Measurements from ENCODE around the gene CUL1.
A peak's percentile ranks its signal among the peaks of the same experiment; 100 is the strongest.

The CUL1 gene

GRCh38 chr7:148698397-148699023 is at the start of gene CUL1:
Gene CUL1 (plus strand): TSS chr7:148698903. CDS start chr7:148730123, 31,220 bp downstream.
- peak; percentile 87 for DNase-seq

DNA sequence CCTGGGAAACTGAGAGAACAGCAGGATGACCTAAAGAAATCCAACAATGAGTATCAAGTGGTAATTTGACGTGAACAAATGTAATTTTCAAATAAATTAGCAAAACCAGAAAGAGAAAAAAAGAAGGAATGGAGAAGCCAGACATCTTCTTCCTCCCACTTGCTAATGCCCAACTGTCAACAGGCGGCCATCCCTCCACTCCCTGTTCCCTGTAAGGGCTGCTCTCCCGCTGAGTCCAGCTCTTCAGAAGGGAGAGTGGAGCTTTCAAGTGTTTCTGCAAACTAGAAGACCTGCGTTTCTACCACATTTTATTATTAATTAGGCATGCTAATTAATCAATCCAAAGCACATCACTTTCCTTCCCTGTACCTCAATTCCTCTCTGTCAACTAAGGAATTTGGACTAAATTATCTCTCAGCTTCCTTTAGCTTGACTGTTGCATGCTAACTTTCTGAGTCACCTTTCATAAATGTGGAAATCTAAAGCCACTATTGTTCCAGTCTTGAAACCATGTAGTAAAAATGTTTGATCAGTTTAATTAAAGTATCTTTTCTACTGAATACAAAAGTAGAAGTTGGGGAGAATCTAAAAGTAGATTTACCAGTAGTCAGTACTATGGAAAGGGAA is 48.4 kb upstream of the CUL1 start:
- no peak for DNase-seq

- DNase-seq, result no peak
Observed at GRCh38 chr7:148652773-148653172, 45.9 kb upstream of the CUL1 start.

- no peak for DNase-seq
Observed at GRCh38 chr7:148657929-148658328, 40.8 kb upstream of the CUL1 start.

DNA sequence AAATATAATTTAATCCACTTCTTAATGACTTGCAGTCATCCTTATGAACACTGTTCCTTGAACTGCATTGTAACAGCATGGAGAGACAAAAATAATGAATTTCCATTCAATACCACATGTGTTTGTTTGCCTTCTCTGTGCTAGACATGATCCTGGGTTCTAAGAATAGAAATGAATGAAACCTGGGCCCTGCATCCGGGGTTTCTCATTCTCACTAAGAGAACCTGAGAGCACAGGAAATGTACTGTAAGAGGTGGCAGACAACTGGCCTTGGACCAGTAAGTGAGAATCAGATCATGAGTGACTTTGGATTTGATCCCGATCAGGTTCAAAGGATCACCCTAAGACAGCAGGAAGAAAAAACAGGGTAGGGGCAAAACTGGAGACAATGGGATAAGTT is 37.2 kb upstream of the CUL1 start:
- DNase-seq, result no peak

GRCh38 chr7:148662646-148663045 is 36.1 kb upstream of the CUL1 start:
- no peak for DNase-seq

- no peak for DNase-seq
Observed at GRCh38 chr7:148664324-148664723, 34.4 kb upstream of the CUL1 start.

DNA sequence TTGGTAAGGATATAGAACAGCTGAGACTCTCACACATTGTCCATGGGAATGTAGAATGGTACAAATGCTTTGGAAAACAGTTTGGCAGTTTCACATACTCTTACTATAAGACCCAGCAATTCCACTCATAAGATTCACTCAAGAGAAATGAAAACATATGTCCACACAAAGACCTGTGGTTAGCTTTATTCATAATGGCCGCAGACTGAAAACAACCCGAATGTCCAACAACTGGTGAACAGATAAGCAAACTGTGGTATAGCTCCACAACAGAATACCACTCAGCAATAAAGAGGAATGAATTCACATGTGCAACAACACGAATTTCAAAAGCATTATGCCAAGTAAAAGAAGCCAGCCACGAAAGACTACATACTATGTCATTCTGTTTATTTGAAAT is 33.5 kb upstream of the CUL1 start:
- DNase-seq, result no peak

DNA sequence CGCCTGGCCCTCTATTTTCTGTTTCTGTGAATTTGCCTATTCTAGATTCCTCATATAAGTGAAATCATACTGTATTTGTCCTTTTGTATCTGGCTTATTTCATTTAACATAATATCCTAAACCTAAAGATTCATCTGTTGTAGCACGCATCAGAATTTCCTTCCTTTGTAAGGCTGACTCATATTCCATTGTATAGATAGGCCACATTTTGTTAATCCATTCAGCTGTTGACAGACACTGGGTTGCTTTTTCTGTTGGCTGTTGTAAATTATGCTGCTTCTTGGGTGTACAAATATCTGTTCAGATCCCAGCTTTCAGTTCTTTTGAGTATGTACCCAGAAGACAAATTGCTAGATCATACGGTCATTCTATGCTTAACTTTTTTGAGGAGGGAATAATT is 28.8 kb upstream of the CUL1 start:
- DNase-seq, result no peak

DNA sequence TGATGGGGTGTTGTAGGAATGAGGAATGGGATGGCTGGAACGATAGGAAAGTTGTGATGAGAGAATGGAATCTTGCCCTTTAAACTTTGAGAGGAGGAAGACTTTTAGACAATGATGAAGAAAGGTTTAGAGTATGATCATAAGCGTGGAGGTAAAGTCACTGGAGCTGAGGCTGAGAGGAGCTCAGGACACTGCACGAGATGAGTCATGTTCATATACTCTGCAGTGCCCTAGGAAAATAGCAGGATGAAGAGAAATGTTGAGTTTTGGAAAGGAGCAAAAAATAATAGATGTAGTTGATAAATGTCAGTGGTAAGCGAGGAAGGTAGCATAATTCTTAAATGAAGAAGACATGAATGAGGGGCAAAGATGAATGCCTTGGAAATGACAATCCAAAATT is 28.3 kb upstream of the CUL1 start:
- no peak for DNase-seq

DNA sequence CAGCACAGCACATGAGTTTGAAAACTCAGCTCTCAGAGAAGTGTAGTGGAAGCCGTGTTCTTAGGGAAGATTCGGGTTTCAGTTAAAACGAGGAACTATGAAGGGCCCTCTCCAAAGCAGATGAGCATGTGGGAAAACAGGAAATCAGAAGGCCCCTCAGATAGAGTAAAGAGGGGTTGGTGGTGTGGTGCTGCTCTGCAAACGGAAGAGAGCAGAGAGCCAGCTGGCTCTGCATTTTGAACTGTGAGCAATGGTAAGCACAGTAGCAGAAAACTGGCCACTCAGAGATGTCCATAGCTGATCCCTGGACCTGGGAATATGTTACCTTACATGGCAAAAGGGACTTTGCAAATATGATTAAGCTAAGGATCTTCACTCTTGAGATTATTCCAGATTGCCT is 27.9 kb upstream of the CUL1 start:
- no peak for DNase-seq

- DNase-seq, result no peak
Observed at GRCh38 chr7:148672041-148672440, 26.7 kb upstream of the CUL1 start.

- DNase-seq, result no peak
Observed at GRCh38 chr7:148674689-148675088, 24.0 kb upstream of the CUL1 start.

DNA sequence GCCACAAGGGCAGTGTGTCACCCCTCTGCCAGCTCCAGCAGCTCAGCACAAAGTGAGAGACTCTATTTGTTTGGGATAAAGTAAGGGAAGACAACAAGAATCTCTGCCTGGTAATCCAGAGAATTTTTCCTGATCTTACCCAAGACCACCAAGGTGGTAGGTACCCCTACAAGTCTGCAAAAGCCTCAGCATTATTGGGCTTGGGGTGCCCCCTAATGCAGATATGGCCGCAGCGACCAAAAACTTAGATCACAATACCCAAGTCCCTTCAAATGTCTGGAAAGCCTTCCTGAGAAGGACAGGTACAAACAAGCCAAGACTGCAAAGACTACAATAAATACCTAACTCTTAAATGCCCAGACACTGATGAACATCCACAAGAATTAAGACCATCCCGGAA is 22.4 kb upstream of the CUL1 start:
- no peak for DNase-seq

DNA sequence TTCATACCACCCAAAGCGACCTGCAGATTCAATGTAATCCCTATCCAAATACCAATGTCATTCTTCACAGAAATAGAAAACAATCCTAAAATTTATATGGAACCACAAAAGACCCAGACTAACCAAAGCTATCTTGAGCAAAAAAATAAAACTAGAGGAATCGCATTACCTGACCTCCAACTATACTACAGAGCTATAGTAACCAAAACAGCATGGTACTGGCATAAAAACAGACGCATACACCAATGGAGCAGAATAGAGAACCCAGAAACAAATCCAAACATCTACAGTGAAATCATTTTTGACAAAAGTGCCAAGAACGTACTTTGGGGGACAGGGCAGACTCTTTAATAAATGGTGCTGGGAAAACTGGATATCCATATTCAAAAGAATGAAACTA is 16.9 kb upstream of the CUL1 start:
- no peak for DNase-seq

GRCh38 chr7:148684289-148684830 is 14.3 kb upstream of the CUL1 start:
- DNase-seq, result no peak

DNA sequence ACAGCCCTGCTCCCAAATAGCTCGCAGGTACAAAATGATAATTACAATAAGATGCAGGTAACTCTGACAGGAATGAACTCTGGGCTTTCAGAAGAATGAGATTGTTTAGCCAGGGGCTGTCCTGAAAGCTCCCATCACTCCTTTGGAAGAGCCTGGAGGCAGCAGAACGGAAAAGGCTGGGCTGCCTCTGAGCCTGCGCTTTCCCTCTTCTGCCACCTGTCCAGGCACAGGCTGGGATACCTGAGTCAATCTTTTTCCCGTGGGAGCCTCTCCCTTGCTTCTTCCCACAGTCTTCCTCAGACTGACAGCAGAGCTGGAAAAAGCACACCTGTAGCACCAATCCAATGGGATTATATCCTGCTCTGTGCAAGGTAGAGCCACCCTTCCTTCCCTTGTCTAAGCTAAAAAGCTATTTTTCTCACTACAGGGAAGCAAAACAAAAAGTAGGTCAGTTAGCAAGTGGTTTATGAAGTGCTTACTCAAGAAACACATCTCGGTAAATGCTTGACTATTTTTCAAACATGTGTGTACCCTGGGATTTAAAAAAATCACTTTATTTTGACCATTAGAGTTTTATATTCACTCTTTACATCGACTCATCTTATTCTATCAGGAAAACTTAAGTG is 12.3 kb upstream of the CUL1 start:
- DNase-seq, result no peak

GRCh38 chr7:148687555-148687954 is 11.1 kb upstream of the CUL1 start:
- DNase-seq, result no peak

DNA sequence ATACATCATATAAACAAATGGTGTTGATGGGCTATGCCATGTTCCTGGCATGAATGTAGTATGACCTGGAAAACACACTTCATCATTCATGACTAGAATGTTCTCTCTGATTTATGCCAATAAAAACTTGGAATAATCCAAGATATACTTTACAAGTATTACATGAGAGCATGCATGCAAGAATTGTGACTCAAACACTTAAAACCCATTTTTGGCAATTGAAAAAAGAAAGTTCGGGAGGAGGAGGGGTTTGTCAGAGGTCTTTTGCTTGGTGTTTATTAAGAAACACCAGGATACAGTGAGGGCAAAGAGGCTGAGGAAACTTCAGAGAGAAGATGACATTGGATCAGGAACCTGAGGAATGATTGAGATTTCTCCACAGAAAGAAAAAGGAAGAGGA is 10.2 kb upstream of the CUL1 start:
- DNase-seq, result no peak

GRCh38 chr7:148693651-148694050 is 5.1 kb upstream of the CUL1 start:
- DNase-seq, result no peak

DNA sequence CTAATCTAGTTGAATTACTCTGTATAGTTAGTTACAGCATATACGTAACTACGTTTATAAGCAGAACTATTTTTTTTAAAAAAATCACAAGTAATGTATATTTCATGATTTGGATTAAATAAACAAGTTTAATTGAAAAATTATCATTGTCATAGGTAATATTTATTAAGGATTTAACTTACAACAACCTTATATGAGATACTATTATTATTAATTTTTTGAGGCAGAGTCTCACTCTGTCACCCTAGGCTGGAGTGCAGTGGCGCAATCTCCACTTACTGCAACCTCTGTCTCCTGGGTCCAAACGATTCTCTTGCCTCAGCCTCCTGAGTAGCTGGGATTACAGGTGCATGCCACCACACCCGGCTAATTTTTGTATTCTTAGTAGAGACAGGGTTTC is 4.1 kb upstream of the CUL1 start:
- no peak for DNase-seq

GRCh38 chr7:148695953-148696352 is 2.8 kb upstream of the CUL1 start:
- no peak for DNase-seq

- DNase-seq, result no peak
Observed at GRCh38 chr7:148696787-148697186, 1.9 kb upstream of the CUL1 start.

GRCh38 chr7:148697256-148698006 is 1.3 kb upstream of the CUL1 start:
- DNase-seq, result peak; percentile 43

Data from activated T-cell treated with anti-CD3 and anti-CD28 coated beads, Interleukin-2, amount 50 U/mL, for 1 hour (primary cell).